ENCODE results near the gene HAND2.

The HAND2 gene

GRCh38 chr4:173519111-173520101 is 10.6 kb downstream of the HAND2 start:
- no peak for DNase-seq (ENCODE audit: low read depth)

GRCh38 chr4:173518425-173519102 is 11.5 kb downstream of the HAND2 start:
- DNase-seq (ENCODE audit: low read depth): no peak

GRCh38 chr4:173517781-173518424 is 12.1 kb downstream of the HAND2 start:
- no peak for DNase-seq (ENCODE audit: low read depth)

- DNase-seq (ENCODE audit: low read depth): no peak
Observed at GRCh38 chr4:173516621-173517524, 13.2 kb downstream of the HAND2 start.

- no peak for DNase-seq (ENCODE audit: low read depth)
Observed at GRCh38 chr4:173515458-173515857, 14.6 kb downstream of the HAND2 start.

- DNase-seq (ENCODE audit: low read depth): no peak
Observed at GRCh38 chr4:173514641-173515217, 15.3 kb downstream of the HAND2 start.

GRCh38 chr4:173513651-173514050 is 16.4 kb downstream of the HAND2 start:
- DNase-seq (ENCODE audit: low read depth): no peak

GRCh38 chr4:173511787-173512361 is 18.2 kb downstream of the HAND2 start:
- no peak for DNase-seq (ENCODE audit: low read depth)

- no peak for DNase-seq (ENCODE audit: low read depth)
Observed at GRCh38 chr4:173509036-173510001, 20.7 kb downstream of the HAND2 start.

GRCh38 chr4:173508386-173509035 is 21.5 kb downstream of the HAND2 start:
- no peak for DNase-seq (ENCODE audit: low read depth)

GRCh38 chr4:173507471-173508385 is 22.3 kb downstream of the HAND2 start:
- no peak for DNase-seq (ENCODE audit: low read depth)

GRCh38 chr4:173506597-173507211 is 23.3 kb downstream of the HAND2 start:
- DNase-seq (ENCODE audit: low read depth): no peak

- DNase-seq (ENCODE audit: low read depth): no peak
Observed at GRCh38 chr4:173505924-173506518, 24.0 kb downstream of the HAND2 start.

GRCh38 chr4:173504181-173504503 is 25.9 kb downstream of the HAND2 start:
- no peak for DNase-seq (ENCODE audit: low read depth)

- no peak for DNase-seq (ENCODE audit: low read depth)
Observed at GRCh38 chr4:173503330-173504180, 26.5 kb downstream of the HAND2 start.

- DNase-seq (ENCODE audit: low read depth): no peak
Observed at GRCh38 chr4:173502282-173502681, 27.7 kb downstream of the HAND2 start.

Data from stimulated activated CD8-positive, alpha-beta memory T cell treated with anti-CD3 and anti-CD28 coated beads, Interleukin-12 subunit alpha, Interleukin-12 subunit beta, amount 100 ng/mL, for 1 hour (primary cell).